Measurements from ENCODE around the gene TIRAP.
"Not testable (repeated sequence)": the region's sequence is repeated elsewhere in the genome, so short reads cannot be mapped to it uniquely, and the experiment has no call there.

Gene TIRAP, protein sequence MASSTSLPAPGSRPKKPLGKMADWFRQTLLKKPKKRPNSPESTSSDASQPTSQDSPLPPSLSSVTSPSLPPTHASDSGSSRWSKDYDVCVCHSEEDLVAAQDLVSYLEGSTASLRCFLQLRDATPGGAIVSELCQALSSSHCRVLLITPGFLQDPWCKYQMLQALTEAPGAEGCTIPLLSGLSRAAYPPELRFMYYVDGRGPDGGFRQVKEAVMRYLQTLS

GRCh38 chr11:126282736-126283591 is at the start of gene TIRAP:
Gene TIRAP, plus strand, starts transcription at chr11:126283093. Its CDS starts 7,802 bp downstream, at chr11:126290895.
- peak in 1 of 3 donors; percentile 48 for DNase-seq (ENCODE audit: low read depth in 3 of 3)

GRCh38 chr11:126233391-126233790 is 49.5 kb upstream of the TIRAP start:
- DNase-seq (ENCODE audit: low read depth in 3 of 3): no peak

DNA sequence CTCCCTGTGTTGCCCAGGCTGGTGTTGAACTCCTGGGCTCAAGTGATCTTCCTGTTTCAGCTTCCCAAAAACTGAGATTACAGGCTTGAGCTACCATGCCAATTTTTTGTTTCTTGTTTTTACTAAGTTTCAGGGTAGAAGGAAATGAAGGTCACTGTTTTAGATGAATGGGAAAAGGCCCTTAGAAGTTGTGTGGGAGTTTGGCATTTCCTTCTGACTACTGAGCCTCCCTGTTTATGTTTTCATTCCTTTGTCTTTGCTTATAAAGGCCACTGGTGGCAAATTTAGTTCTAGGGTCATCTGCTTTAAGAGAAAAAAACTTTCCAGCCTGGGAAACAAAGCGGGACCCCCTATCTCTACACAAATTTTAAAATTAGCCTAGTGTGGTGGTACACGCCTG is 36.3 kb upstream of the TIRAP start:
- DNase-seq (ENCODE audit: low read depth in 3 of 3): no peak

DNA sequence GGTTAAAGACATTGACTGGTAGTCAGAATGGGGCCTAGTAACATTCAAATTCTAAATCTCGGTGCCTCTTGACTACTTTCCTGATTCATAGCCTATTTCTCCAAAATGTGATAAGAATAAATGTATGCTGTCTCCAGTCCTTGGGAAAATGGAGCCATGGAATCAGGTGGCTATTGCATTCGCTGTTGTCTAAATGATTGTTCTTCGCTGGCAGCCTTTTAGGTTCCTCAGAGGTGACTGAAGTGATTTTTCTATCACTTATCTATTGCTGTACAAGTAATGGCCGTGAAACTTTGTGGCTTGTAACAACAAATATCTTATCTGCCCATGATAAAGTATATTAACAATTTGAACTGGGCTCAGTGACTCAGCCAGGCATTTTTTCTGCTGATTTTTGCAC is 29.6 kb upstream of the TIRAP start:
- no peak for DNase-seq (ENCODE audit: low read depth in 3 of 3)

DNA sequence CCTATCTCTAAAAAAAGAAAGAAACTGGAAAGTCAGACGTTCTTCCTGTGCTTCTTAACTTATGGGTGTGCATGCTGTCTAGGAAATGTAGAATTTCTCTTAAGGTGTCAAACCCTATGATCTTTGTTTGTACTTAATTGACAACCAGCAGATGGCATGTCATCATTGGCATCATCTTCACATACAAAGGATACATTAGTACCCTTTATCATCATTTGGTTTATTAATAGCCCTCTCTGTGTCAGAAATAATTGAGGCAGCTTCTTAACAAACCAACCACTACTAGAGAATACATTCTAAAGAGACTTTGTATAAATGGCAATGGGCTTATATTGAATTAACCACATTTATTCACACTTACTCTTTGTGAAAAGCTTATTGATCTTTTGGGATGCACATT is 28.1 kb upstream of the TIRAP start:
- DNase-seq (ENCODE audit: low read depth in 3 of 3): no peak

DNA sequence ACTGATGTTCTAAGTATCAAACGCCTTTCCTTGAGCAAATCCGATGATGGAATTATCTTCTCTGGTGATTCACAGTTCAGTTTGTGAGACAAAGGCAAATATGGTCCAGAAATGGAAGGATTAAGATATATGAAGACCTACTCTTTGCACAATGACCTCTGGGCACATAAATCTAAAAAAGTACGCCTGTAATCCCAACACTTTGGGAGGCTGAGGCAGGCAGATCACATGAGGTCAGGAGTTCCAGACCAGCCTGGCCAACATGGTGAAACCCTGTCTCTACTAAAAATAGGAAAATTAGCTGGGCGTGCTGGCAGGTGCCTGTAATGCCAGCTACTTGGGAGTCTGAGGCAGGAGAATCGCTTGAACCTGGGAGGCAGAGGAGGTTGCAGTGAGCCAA is 27.4 kb upstream of the TIRAP start:
- not testable (repeated sequence) for DNase-seq (ENCODE audit: low read depth in 3 of 3)

DNA sequence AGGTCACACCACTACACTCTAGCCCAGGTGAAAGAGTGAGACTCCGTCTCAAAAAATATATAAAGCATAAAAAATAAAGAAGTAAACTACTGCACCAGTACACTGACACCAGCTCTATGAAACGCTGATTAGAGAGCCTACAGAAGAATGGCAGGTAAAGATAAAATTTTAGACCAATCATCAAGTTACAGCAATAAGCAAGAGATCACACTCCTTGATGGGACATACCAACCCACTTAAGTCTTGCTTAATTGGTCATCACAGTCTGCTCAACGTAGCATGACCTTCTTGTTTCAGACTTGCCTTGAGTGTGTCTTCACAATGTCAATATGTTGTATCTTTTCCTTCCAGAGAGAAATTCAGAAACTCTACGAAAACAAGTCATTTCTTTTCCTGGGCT is 26.7 kb upstream of the TIRAP start:
- no peak for DNase-seq (ENCODE audit: low read depth in 3 of 3)

DNA sequence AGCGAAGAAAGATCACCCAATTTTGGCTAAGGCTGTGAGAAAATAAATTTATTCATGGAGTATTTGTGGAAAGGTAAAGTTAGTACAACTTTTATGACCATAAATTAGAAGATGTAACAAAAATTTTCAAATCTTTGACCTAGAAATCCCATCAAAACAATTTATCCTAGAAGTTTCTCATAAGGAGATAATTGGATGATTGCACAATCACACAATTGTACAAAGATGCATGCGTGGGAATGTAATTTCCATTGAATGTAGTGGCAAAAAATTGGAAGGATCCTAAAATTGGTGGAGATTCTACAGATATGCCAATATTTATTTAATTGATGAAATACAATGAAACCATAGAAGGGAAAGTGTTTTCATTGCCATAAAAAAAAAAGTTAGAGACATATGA is 25.7 kb upstream of the TIRAP start:
- no peak for DNase-seq (ENCODE audit: low read depth in 3 of 3)

GRCh38 chr11:126257764-126258163 is 25.1 kb upstream of the TIRAP start:
- DNase-seq (ENCODE audit: low read depth in 3 of 3): no peak

- no peak for DNase-seq (ENCODE audit: low read depth in 3 of 3)
Observed at GRCh38 chr11:126262216-126262615, 20.7 kb upstream of the TIRAP start.

DNA sequence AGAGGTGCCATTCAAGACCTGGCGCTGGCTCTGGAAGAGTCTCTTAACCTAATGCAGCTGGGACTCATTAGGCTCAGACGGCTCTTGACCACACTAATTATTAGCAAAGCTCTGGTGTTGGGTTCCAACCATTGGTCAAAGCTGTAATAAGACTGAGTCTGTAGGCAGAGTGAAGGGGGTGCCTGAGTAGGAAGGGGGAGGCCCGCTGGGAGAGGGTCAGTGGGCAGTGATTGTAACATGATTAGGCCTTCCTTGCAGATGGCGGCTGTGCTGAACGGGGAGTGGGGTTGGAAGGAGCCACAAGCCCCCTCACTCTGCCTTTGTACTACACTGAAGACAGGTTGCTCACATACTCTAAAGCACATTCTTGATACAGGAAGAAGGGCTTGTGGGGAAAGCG is 19.4 kb upstream of the TIRAP start:
- DNase-seq (ENCODE audit: low read depth in 3 of 3): no peak

GRCh38 chr11:126265811-126266210 is 17.1 kb upstream of the TIRAP start:
- no peak for DNase-seq (ENCODE audit: low read depth in 3 of 3)

GRCh38 chr11:126267650-126268049 is 15.2 kb upstream of the TIRAP start:
- no peak for DNase-seq (ENCODE audit: low read depth in 3 of 3)

DNA sequence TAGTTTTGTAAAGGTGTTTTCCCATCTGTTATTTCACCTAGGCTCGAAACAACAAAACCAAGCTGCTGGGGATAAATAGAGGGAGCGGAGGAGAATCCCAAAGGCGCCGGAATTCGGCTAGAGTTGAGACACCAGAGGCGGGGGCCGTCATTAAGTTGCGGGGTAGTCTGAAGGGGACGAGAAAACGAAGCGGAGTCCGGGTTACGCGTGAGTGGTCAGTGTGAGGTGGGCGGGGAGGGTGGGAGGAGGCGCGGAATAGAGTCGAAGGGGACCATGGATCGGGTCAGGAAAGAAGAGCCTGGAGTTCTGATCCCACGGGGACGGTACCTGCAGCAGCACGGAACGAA is 14.6 kb upstream of the TIRAP start:
- no peak for DNase-seq (ENCODE audit: low read depth in 3 of 3)

DNA sequence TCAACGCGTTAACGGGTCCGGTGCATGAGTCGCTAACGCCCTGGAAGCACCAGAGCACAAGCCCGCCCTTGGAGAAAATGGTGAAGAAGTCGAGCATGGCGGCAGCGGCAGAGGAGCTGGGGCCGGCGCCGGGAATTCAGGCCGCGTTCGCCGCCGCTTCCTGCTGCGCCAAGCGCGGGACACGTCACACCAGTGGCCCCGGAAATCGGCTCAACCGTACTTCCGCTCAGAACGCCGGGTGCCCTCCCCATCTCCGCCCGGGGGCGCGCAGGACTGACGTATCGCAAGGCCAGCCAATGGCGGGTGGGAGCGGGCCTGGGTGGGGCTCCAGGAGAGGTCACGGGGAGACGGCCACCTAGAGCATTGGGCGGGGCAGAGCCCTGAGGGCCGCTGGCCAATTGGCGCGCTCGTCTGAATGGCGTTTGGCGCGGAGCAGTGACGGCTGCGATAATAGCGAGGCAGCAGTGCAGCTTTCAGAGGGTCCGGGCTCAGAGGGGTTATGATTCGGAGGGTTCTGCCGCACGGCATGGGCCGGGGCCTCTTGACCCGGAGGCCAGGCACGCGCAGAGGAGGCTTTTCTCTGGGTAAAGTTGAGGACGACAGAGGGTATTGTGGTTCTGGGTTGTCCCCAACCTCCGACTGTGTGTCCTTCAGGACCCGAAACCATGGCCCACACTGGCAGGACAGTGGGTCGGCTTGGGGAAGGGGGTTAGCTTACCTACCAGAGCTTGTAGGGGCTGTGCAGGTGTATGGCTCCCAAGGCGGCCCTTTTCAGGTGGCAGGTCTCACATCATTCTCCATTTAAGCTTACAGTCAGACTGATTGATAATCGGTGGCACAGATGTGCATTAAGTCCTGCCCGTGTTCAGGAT is 13.9 kb upstream of the TIRAP start, which contains the start of the genes FOXRED1 and SRPRA:
Gene FOXRED1 (plus strand): TSS at position 447 of the 872 bp plus-strand sequence. CDS start 53 bp downstream, at position 500.
Gene SRPRA (minus strand): TSS at position 188 of the 872 bp plus-strand sequence. CDS start 91 bp downstream, at position 97.
- DNase-seq (ENCODE audit: low read depth in 3 of 3): peak; percentile 99 to 100 (median 99)

DNA sequence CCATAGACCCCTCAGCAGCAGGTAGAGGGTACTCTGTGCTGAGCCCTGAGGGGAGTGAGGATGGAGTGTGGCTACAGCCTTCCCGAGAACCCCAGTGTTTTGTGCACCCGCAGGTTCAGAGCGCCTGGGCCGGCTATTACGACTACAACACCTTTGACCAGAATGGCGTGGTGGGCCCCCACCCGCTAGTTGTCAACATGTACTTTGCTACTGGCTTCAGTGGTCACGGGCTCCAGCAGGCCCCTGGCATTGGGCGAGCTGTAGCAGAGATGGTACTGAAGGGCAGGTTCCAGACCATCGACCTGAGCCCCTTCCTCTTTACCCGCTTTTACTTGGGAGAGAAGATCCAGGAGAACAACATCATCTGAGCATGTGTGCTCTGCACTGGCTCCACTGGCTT is 5.6 kb upstream of the TIRAP start:
- DNase-seq (ENCODE audit: low read depth in 3 of 3): no peak

DNA sequence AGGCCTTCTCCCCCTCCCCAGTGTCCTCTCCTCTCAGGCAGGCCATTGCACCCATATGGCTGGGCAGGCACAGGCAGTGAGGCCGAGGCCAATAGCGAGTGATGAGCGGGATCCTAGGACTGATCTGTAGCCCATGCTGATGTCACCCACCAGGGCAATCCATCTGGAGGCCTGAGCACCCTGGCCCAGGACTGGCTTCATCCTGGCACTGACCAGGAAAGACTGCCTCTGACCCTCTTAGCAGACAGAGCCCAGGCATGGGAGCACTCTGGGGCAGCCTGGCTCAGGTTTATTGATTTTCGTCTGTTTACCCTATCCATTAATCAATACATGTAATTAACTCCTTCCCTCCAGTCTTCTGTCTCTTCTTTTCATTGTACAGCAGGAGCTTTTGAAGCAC is 5.1 kb upstream of the TIRAP start:
- no peak for DNase-seq (ENCODE audit: low read depth in 3 of 3)

- no peak for DNase-seq (ENCODE audit: low read depth in 3 of 3)
Observed at GRCh38 chr11:126279191-126279590, 3.7 kb upstream of the TIRAP start.

DNA sequence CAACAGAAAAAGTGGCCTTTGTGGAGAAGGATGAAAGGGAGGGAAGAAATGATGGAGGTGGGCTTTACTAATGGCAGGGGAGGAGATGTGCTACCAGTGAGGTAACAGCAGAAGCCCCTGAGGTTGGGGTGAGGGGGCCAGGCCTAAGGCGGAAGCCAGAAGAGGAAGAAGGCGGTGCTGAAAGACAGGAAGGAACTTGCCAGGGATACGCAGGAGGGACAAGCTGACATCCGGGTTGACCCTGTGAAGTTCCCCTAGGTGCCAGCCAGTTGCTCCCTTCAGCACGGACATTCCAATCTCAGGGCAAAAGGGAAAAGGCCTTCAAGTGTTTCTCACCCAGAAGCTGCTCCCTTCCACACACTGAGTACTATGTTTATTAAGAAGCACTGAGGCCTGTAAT is 2.3 kb upstream of the TIRAP start:
- no peak for DNase-seq (ENCODE audit: low read depth in 3 of 3)

- DNase-seq (ENCODE audit: low read depth in 3 of 3): no peak
Observed at GRCh38 chr11:126281245-126281644, 1.6 kb upstream of the TIRAP start.

GRCh38 chr11:126281666-126282175 is 1.2 kb upstream of the TIRAP start:
- DNase-seq (ENCODE audit: low read depth in 3 of 3): no peak

GRCh38 chr11:126282361-126282735 is 545 bp upstream of the TIRAP start:
- peak in 1 of 3 donors; percentile 14 for DNase-seq (ENCODE audit: low read depth in 3 of 3)

All from stimulated activated CD4-positive, alpha-beta T cell treated with anti-CD3 and anti-CD28 coated beads, TNF-alpha, amount 100 ng/mL, for 48 hours (primary cell).